Measurements from ENCODE around the gene HPS4. TPM values are rescaled to one million over a fixed set of nuclear protein-coding genes. Genes with fewer than 3 reads are reported as not detected.

The HPS4 gene
- total and polyA plus RNA-seq, 2 of the 8 experiments (the other 6 are each of a cell fraction or from before 2014, with no cell fraction given), result 28.0 to 35.2 TPM

DNA sequence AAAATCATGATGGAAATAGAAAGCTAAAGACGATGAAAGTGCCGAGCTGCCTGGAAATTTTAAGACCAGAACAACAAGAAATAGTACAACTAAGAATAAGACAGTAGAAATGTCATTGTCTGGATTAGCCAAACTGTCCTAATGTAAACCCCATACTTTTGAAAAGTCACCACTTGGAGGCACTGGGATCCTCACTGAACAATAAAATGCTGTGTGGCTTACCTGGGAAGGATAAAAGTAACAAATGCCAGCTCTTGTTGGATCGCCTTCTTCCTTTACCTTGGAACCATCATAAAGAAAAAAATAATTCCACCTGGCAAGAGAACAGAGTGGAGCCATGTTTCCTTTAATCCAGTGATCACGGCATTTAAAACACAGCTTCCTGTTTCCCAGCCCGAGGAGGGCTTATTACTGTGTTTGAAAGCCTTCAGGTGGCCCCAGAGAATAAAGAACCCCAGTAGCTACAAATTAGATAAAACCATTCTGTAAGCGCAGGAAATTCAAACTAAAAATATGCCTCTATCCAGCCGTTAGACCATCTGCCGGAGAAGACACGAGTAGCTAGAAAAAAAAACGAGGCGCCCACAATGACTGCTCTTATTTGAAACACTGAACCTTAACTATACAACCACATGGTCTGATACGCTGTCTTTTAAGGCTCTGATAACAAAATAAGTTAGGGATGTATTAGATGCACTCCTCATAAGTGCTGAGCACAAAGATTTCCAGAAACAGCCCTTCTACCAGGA, 4.4 kb downstream of the HPS4 start:
- ChIA-PET POLR2A (ENCODE audit: partially characterized antibody) (interaction anchor here (0.6 to 1.6 kb wide), 4 partner anchors 20 to 634 kb away, joined by 3 read pairs; no protein-coding TSS in a partner anchor), CTCF (ENCODE audit: partially characterized antibody) (interaction anchor here (0.6 to 2.3 kb wide), 6 partner anchors 12 to 195 kb away, joined by 3 to 6 read pairs (median 3); no protein-coding TSS in a partner anchor)
- H3K27me3 ChIP-seq (replicated peaks in 1 of 4; ENCODE audit: control insufficient read depth in 3 of 4, extremely low read depth in 1 of 4, insufficient read depth in 3 of 4, low read length in 3 of 4), result no peaks in the 10 kb centered on the region
- H3K23ac ChIP-seq (ENCODE audit: insufficient read length), result no peak overlapping the region
- no peak overlapping the region for H2AFZ ChIP-seq (ENCODE audit: low read length)
- no peak overlapping the region for H2BK15ac ChIP-seq (ENCODE audit: low read length)
- H4K8ac ChIP-seq (ENCODE audit: extremely low read depth, insufficient read depth, low read length), result no peak overlapping the region
- H4K20me1 ChIP-seq (replicated peaks in 1 of 2; ENCODE audit: control insufficient read depth in 1 of 2, insufficient read depth in 2 of 2, low read length in 2 of 2), result peaks cover 0 to 3% of the 10 kb centered on the region in 2 experiments
- peaks cover 0 to 12% (median 5%) of the 10 kb centered on the region in 4 experiments; a peak in 5 of 7 replicates for H3K4me1 ChIP-seq (replicated peaks in 1 of 4; ENCODE audit: control insufficient read depth in 3 of 4, insufficient read depth in 4 of 4, low read length in 3 of 4)
- peaks cover 5 to 28% (median 20%) of the 10 kb centered on the region in 4 experiments; a peak in 7 of 8 replicates for H3K36me3 ChIP-seq (ENCODE audit: control insufficient read depth in 2 of 4, insufficient read depth in 4 of 4, low read length in 3 of 4)
- H3K4me2 ChIP-seq (ENCODE audit: insufficient read depth in 1 of 2, low read depth in 2 of 2, low read length in 2 of 2), result peak overlapping the region; percentile 37 to 96; a peak in 2 of 4 replicates
- FAIRE-seq (no peak), DNase-seq (ENCODE audit: low read depth in 1 of 2, low spot score in 2 of 2) (no peak)
- H2AK5ac ChIP-seq (ENCODE audit: low read depth, low read length), result no peak overlapping the region
- H3K79me2 ChIP-seq (ENCODE audit: control insufficient read depth in 1 of 2, insufficient read depth in 2 of 2, low read length in 2 of 2), result peaks cover under 1 to 41% of the 10 kb centered on the region in 2 experiments; a peak in 3 of 4 replicates
- no peak overlapping the region for H3K27ac ChIP-seq (ENCODE audit: low read depth, low read length)
- no peak overlapping the region for H3K9ac ChIP-seq (replicated peaks in 1 of 4; ENCODE audit: extremely low read depth in 1 of 4, low read depth in 3 of 4, low read length in 3 of 4)
- H2BK20ac ChIP-seq (ENCODE audit: low read length), result no peak overlapping the region
- no peak overlapping the region for H3K14ac ChIP-seq (ENCODE audit: insufficient read length)
- H4K91ac ChIP-seq (replicated peaks; ENCODE audit: insufficient read length, low read length), result no peak overlapping the region
- H3K18ac ChIP-seq (ENCODE audit: extremely low read depth, low read length), result no peak overlapping the region
- no peaks in the 10 kb centered on the region for H3K79me1 ChIP-seq (ENCODE audit: low read depth, low read length)
- H3K23me2 ChIP-seq (ENCODE audit: low read depth, low read length), result peaks cover 8% of the 10 kb centered on the region
- H2BK120ac ChIP-seq (replicated peaks; ENCODE audit: low read depth, low read length), result no peak overlapping the region
- no peak overlapping the region for H3K56ac ChIP-seq (replicated peaks; ENCODE audit: insufficient read length, low read depth, low read length)
- H4K5ac ChIP-seq (ENCODE audit: insufficient read length, low read depth, low read length), result no peak overlapping the region
- H3K4me3 ChIP-seq (ENCODE audit: extremely low read depth in 1 of 4, insufficient read depth in 2 of 4, low read depth in 3 of 4, low read length in 4 of 4), result peak overlapping the region in 1 of 4 experiments; percentile 27; a peak in 1 of 8 replicates
- TF ChIP-seq POU5F1 (IDR thresholded peaks at IDR 0.05; ENCODE audit: low read depth, low read length), result no peak
- TF ChIP-seq JUND (IDR thresholded peaks at IDR 0.05; ENCODE audit: low read length), result no peak
- no peak for TF ChIP-seq GABPA (IDR thresholded peaks at IDR 0.05; ENCODE audit: borderline replicate concordance, insufficient read depth, low read length)
- TF ChIP-seq GTF2F1 (IDR thresholded peaks at IDR 0.05; ENCODE audit: borderline replicate concordance, low read depth, low read length), result no peak
- no peak for TF ChIP-seq SUZ12 (IDR thresholded peaks at IDR 0.05; ENCODE audit: low read length)
- TF ChIP-seq JUN (IDR thresholded peaks at IDR 0.05; ENCODE audit: low read depth, low read length), result no peak
- H3K9me3 ChIP-seq (ENCODE audit: insufficient read depth in 2 of 2, low read depth in 1 of 2, low read length in 1 of 2), result no peaks in the 10 kb centered on the region
- WGBS, 2 experiments (ENCODE audit: extremely low coverage in 1 of 2, insufficient coverage in 1 of 2, insufficient read length in 1 of 2, insufficient replicate concordance in 2 of 2, low coverage in 1 of 2, low lambda C conversion rate in 2 of 2, missing lambda C conversion rate in 1 of 2), result 88% methylated on average over 12 of the region's 12 CpGs; no CpG with 5 or more reads in 1 of the 2 experiments
- no peak overlapping the region for H2BK12ac ChIP-seq (ENCODE audit: low read depth, low read length)
- H2BK5ac ChIP-seq (ENCODE audit: low read depth, low read length), result no peak overlapping the region
- H3K4ac ChIP-seq (replicated peaks; ENCODE audit: insufficient read length, low read depth, low read length), result no peak overlapping the region

All from H1 (cell line).